GM18951 (cell line): ENCODE measurements around the gene LRP4.

Source experiments
- POLR2A ChIP-seq: IDR thresholded peaks from 4 replicates; pipeline ENCODE4 v1.6.1; 2011; ENCODE audit warnings: mild to moderate bottlenecking; ENCODE audit not compliant: insufficient read length, insufficient read depth; ENCODE audit errors: extremely low read depth
- in situ Hi-C: fragments of 300-500 bp; cut with MboI; formaldehyde crosslinking; loops from one replicate; pipeline ENCODE4 v1.12.0; 2022; ENCODE audit warnings: low sequenced_read_pairs, mixed read lengths, inconsistent platforms; ENCODE audit not compliant: unreplicated experiment

LRP4 gene

DNA sequence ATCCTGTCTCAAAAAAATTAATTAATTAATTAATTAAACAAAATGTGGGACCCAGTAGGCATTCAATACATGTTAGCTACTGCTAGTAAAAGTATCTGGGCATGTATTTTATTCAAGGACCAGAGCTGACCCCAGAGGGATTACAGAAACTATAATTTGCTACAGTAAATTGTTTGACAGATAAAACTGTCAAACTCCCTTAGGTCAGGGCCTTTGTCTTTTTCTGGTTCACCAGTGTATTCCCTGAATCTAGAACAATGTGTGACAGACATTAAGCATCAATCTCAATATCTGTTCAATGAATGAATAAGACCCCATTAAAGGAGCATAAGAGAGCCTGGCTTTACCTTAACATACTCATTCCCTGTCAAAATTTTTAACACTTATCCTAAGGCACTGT lies 78.2 kb downstream of the LRP4 start:
- in situ Hi-C loops: no loop called here
- TF ChIP-seq POLR2A: no peak

DNA sequence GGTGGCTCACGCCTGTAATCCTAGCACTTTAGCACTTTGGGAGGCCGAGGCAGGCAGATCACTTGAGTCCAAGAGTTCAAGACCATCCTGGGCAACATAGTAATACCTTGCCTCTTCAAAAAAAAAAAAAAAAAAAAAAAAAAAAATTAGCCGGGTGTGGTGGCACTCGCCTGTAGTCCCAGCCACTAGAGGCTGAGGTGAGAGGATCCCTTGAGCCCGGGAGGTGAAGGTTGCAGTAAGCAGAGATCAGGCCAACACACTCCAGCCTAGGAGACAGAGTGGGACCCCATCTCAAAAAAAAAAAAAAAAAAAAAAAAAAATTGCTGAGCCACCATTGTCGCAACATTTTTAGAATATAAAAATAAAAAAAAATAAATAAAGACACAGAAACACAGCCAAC lies 79.8 kb downstream of the LRP4 start:
- no peak for TF ChIP-seq POLR2A
- in situ Hi-C loops: no loop called here

DNA sequence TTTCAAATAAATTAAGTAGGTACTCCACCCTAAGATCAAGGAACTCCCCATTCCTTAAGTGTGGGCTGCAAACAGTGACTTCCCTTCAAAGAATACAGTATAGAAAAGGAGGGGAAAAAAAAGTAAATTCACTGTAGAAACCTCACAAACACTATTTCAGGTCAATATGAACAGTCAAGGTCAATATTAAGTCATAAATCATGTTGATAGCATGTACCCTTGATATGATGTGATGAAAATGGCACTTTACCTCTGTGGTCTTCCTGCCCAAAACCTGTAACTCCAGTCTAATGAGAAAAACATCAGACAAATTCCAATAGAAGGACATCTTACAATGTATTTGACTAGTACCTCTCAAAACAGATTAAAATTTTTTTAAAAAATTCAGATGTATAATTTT lies 80.5 kb downstream of the LRP4 start:
- no peak for TF ChIP-seq POLR2A
- in situ Hi-C loops: no loop called here

DNA sequence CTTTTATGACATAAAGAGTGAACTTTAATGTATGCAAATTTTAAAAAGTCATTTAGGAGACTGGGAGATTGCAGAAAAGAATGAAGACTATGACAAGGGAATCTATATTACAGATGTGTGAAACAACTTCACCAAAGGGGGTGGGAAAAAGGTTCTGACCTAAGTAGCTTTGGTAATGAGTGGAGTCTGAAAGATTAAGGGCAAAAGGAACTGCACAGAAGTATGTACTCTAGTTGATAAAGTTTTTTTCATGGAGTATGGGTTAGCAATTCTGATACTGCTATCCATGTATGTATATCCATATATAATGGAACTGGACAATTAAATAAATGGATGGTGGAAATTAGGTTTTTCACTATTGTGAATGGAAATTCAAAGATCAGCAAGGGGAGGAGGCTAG lies 81.5 kb downstream of the LRP4 start:
- in situ Hi-C loops: no loop called here
- TF ChIP-seq POLR2A: no peak

DNA sequence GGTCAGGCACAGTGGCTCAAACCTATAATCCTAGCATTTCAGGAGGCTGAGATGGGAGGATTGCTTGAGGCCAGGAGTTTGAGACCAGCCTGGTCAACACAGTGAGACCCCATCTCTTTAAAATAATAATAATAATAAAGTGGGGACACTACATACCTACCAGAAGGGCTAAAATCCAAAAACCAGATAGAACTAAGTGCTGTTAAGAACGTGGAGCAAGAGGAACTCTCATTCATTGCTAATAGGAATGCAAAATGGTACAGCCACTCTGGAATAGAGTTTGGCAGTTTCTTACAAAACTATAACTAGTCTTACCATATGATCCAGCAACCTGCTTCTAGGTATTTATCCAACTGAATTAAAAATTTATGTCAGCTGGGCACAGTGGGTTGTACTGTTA lies 81.9 kb downstream of the LRP4 start:
- TF ChIP-seq POLR2A: no peak
- in situ Hi-C loops: no loop called here

DNA sequence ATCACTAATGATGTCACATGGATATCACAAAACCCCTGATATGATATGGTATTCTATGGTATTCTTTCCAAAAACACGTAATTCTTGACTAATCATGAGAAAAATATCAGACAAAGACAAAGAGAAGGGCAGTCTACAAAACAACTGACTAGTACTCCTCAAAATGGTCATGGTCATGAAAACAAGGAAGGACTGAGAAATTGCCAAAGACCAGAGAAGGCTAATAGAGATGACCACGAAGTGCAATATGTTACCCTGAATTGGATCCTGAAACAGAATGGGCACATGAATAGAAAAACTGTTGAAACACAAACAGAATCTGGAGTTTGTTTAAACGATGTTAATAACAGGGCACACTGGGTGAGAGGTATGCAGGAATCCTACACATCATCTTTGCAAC lies 82.5 kb downstream of the LRP4 start:
- TF ChIP-seq POLR2A: no peak
- in situ Hi-C loops: no loop called here

DNA sequence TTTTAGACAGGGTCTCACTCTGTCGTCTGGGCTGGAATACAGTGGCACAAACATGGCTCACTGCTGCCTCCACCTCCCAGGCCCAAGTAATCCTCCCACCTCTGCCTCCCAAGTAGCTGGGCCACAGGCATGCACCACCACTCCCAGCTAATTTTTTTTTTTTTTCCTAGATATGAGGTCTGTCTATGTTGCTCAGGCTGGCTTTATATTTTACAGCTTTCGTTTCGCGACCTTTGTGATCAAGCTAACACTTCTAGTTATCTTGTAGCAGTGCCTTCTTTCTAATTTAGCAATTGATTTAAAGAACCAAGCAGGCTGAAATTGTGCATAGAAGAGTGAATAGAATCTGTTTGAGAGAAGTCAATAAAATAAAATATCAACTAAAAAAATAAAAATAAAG lies 83.5 kb downstream of the LRP4 start:
- no peak for TF ChIP-seq POLR2A
- in situ Hi-C loops: no loop called here

DNA sequence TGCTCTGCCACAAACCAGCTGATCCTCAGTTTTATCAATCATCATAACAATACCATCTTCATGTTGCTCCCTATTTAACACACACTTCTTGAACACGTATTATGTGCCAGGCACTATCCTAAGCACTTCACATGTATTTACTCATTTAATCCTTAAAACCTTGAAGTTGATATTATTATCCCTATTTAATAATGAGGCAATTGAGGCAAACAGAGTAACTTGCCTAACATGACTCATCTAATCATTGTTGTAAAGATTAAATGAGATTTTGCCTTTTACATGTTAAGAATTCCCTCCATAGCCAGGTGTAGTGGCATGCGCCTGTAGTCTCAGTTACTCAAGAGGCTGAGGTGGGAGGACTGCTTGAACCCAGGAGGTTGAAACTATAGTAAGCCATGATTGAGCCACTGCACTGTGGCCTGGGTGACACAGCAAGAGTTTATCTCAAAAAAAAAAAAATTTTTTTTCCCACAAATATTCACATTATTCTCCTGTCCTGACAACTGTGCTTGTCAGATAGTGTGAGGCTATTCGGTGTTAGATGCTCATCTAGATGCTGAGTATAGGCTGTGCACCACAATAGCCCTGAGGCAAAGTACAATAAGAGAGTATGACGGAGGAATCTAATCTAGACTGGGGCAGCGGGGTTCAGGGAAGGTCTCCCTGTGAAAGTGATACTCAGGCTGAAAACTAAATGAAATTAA lies 85.7 kb downstream of the LRP4 start:
- no peak for TF ChIP-seq POLR2A
- in situ Hi-C loops: no loop called here

DNA sequence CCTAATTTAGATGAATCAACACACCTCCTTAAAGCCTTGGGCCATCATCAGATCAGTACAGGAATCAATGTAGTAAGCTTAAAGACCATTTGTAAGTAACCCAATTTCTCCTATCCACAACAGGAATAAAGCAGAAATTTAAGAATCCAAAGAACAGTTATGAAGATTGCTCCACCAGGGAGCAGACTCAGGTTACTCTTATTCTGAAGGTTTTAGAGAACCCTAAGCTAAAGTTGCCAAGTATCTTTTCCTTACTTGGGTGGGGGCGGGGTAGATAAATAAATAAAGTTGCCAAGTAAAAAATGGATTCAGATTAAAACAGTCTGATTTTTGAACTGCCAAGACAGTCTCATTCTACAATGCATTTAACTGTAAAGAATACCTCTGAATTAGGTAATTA lies 90.4 kb downstream of the LRP4 start:
- no peak for TF ChIP-seq POLR2A
- in situ Hi-C loops: no loop called here

DNA sequence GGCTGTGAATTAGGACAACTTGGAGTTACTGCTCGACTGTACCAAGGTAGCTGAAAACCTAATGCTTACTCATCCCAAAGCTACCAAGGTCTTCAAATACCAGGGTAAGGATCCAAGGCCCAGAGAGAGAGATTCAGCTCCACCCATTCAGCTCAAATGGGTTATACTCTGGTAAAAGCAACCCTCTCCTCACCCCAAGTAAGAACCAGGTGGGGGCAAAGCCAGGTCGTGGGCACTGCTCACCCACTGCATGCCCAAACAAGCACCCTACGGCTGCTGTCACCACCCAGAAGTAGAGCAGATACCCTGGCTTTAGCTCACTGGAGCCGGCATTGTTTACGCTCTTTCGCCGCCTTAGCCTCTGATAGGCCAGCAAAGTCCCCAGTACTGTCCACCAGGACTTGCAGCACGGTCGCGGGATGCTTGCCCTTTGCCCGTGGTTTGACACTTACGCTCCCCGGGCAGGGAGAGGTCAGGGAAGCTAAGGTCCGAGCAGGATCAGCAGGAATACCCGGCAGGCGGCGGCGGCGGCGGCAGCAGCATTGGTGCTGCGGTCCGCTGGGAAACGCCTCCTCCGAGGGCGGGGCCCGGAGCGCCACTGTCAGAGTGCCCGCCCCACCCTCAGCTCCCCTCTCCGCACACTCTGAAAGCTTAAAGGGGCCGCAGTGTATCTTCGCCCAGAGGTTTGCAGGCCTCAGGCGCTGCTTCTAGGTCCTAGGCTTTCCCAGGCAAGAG lies 91.9 kb downstream of the LRP4 start:
- TF ChIP-seq POLR2A: no peak
- in situ Hi-C loops: no loop called here

DNA sequence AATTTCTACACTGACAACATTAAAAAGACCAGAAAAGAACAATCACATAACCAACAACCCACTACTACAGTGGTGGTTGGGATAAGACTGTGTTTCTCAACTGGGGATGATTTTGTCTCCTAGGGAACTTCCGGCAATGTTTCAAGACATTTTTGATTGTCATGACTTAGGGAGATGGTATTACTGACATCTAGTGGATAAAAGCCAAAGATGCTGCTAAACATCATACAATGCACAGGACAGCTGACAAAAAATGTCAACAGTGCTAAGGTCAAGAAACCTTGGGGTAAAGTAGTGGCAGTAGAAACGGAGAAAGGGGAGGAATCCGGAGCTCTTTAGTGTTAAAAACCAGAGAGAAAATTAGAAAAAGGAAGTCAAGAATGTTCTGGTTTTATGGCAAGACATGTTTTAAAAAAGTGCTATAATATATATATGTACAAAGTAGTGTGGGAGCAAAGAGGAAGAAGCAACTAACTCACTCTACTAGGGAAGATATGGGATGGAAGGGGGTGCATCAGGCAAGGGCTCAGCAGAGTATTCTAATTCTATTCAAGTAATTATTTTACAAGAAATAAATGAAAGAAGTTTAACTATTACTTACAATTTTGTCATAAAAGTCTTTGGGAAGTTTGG lies 109.4 kb downstream of the LRP4 start:
- no peak for TF ChIP-seq POLR2A
- in situ Hi-C loops: no loop called here
